ENCODE measurements around the gene ACTA2.

ACTA2 gene

DNA sequence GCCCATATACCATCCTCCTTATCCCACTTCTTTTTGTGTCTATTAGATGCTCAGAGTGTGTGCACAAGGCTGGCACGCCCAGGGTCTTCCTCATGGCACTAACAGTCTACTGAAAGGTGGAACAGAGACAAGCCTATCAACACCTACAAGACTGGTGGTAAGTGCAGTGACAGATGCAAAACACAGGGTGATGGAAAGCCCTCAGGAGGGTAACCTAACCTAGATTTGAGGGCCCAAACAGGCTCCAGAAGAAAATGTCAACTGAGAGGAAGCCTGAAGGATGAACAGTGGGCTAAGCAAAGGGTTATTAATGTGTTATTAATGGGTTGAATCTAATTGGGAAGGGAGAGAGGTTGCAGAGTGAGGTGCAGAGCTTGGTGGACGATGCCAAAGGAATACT is 36.9 kb upstream of the ACTA2 start:
- DNase-seq, result no peak
- Mint-ChIP-seq H3K9me3 (peaks cover 11% of the 10 kb centered on the region), H3K27ac (peak overlapping the region; percentile 73), H3K27me3 (peaks cover 5% of the 10 kb centered on the region), H3K4me3 (peak overlapping the region; percentile 17), H3K4me1 (peaks cover 76% of the 10 kb centered on the region), H3K36me3 (peaks cover 29% of the 10 kb centered on the region)
- CTCF ChIA-PET, result interaction anchor here (0.5 to 5.2 kb wide), 5 partner anchors 18 to 381 kb away, joined by 3 to 30 read pairs (median 3); no protein-coding TSS in a partner anchor

DNA sequence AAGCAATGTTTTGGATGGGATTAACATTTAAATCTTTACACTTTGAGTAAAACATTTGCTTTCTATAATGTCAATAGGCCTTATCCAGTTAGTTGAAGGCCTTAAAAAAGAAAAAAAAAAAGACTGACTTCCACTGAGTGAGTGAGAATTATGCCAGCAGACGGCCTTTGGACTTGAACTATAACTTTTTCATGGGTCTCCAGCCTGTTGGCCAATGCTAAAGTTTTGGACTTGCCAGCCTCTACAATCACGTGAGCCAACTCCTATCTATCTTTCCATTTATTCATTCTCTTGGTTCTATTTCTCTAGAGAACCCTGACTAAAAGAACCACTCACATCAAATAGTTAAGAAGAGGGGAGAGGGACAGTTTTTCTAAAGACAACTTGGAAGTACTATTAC is 35.3 kb upstream of the ACTA2 start:
- Mint-ChIP-seq H3K4me1 (peaks cover 70% of the 10 kb centered on the region), H3K9me3 (peaks cover 11% of the 10 kb centered on the region), H3K27ac (peak overlapping the region; percentile 76), H3K36me3 (peaks cover 29% of the 10 kb centered on the region), H3K4me3 (no peak overlapping the region), H3K27me3 (peaks cover 5% of the 10 kb centered on the region)
- CTCF ChIA-PET, result interaction anchor here (0.9 to 2.0 kb wide), 8 partner anchors 13 to 219 kb away, joined by 3 to 19 read pairs (median 4); partner anchors contain the start of gene CH25H
- DNase-seq, result no peak

DNA sequence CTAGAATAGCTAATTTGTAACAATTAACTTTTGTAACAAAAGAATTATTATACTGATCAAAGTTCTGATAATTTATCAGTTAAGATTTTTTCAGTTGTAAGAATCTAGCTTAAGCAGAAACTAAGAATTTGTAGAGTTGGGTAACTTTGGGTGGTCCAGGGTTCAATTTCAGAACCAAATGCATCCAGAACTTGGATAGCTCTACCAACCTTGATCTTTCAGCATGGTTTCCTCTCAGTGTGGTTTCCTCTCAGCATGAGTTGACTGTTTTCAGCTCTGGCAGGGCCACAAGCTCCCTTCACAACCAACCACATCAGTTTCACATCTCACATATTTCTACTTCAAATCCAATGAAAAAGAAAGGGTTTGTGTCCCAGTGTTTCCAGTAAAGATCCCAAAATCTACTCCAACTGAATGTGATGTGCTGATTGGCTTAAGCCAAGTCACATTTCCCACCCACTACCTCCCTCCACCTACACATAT is 34.7 kb upstream of the ACTA2 start:
- DNase-seq, result peak; percentile 59
- Mint-ChIP-seq H3K27ac (peak overlapping the region; percentile 76), H3K36me3 (peaks cover 28% of the 10 kb centered on the region), H3K4me3 (no peak overlapping the region), H3K4me1 (peaks cover 67% of the 10 kb centered on the region), H3K27me3 (peaks cover 5% of the 10 kb centered on the region), H3K9me3 (peaks cover 11% of the 10 kb centered on the region)
- CTCF ChIA-PET, result interaction anchor here (0.8 to 2.0 kb wide), 11 partner anchors 11 to 220 kb away, joined by 3 to 19 read pairs (median 4); partner anchors contain the start of gene CH25H

DNA sequence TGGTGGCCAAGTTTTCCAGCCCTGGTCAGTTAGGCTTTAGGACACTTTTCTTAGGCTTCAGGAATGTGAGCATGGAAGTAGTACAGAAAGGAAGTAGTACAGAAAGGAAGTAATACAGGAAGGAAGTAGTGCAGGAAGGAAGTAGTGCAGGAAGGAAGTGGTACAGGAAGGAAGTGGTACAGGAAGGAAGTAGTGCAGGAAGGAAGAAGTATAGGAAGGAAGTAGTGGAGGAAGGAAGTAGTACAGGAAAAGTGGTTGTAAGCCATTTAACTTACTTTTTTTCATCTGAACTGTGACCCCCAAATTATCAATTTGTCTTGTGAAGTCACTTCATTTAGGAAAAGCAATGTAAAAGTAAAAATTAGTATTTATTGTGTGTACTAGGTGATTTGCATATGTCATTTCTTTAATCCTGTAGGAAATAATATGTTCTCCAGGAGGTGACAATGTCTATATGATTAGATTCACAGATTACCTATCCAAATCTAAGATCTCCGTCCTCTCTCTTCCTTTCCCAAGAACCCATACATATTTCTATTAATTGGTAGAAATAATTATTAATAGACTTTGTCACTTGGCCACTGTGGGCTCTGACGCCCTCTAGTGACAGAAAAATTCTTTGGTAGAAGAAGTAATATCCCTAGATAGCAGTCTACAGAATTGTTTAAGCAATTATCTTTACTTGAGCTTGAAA is 34.1 kb upstream of the ACTA2 start:
- DNase-seq, result no peak
- H3K4me1 Mint-ChIP-seq, result peaks cover 61% of the 10 kb centered on the region
- peaks cover 5% of the 10 kb centered on the region for H3K27me3 Mint-ChIP-seq
- H3K36me3 Mint-ChIP-seq, result peaks cover 24% of the 10 kb centered on the region
- peak overlapping the region; percentile 56 for H3K27ac Mint-ChIP-seq
- no peak overlapping the region for H3K4me3 Mint-ChIP-seq
- peaks cover 11% of the 10 kb centered on the region for H3K9me3 Mint-ChIP-seq
- CTCF ChIA-PET, result interaction anchor here (0.8 to 2.0 kb wide), 12 partner anchors 11 to 220 kb away, joined by 3 to 19 read pairs (median 4); partner anchors contain the start of gene CH25H

DNA sequence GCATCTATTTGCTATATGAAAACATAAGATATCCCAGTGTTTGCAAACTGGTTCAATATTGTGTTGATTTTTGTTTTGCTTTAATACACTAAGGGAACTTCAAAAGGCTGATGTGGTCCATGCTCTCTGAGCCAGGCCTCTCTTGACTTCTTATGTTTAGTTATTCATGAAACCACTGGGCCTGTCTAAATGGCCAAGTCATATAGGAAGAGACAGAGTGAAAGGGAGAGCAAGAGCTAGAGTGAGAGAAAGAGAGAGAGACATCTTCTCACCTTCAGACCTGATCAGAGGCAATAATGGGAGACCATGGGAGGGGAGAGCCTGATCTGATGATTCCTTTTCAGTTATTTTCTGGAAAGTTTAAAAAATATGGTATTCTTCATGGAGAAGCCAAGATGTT is 32.0 kb upstream of the ACTA2 start:
- H3K36me3 Mint-ChIP-seq, result peaks cover 18% of the 10 kb centered on the region
- H3K27me3 Mint-ChIP-seq, result no peaks in the 10 kb centered on the region
- peaks cover 11% of the 10 kb centered on the region for H3K9me3 Mint-ChIP-seq
- H3K27ac Mint-ChIP-seq, result no peak overlapping the region
- CTCF ChIA-PET, result no interaction called here
- peaks cover 49% of the 10 kb centered on the region for H3K4me1 Mint-ChIP-seq
- no peak overlapping the region for H3K4me3 Mint-ChIP-seq
- no peak for DNase-seq

DNA sequence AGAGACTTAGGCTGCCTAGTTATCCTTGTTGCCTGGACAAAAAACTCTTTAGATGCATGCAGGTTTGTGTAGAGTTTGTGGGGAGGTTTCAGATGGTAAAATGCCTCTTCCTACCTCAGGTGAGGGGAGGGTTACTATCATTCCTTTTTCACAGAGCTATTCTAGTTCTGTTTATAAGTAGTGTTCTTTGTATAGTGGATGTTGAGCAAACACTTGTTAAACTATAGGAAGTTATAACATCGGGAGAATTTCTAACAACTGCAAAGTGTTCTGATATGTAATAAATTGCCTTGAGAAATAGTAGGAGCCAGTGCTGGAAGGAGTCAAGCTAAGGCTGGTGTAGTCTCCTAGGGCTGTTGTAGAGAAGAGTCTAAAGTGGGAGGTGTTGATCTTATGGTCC is 31.4 kb upstream of the ACTA2 start:
- CTCF ChIA-PET, result no interaction called here
- Mint-ChIP-seq H3K27ac (no peak overlapping the region), H3K27me3 (peaks cover 4% of the 10 kb centered on the region), H3K36me3 (peaks cover 18% of the 10 kb centered on the region), H3K4me3 (no peak overlapping the region), H3K9me3 (peaks cover 11% of the 10 kb centered on the region), H3K4me1 (peaks cover 48% of the 10 kb centered on the region)
- DNase-seq, result no peak

DNA sequence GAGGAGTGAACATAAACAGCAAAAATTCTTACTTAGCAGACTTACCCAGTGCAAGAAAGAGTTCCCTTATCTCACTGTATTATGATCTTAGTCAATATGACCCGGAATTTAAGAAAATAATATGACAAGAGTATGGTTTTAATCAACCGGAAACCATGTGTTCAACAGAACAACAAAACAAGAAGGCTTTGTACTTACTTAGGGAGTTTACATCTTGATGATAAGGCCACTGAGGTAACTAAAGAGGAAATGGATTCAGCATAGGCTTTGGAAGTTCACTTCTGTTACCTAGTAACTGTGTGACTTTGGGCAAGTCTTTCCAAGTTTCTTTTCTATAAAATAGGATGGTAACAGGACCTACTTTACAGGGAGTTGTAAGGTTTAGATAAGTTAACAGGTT is 30.6 kb upstream of the ACTA2 start:
- CTCF ChIA-PET, result interaction anchor here (1.3 kb wide), 1 partner anchor 18 kb away, joined by 3 read pairs; no protein-coding TSS in a partner anchor
- Mint-ChIP-seq H3K27me3 (peaks cover 4% of the 10 kb centered on the region), H3K27ac (no peak overlapping the region)

DNA sequence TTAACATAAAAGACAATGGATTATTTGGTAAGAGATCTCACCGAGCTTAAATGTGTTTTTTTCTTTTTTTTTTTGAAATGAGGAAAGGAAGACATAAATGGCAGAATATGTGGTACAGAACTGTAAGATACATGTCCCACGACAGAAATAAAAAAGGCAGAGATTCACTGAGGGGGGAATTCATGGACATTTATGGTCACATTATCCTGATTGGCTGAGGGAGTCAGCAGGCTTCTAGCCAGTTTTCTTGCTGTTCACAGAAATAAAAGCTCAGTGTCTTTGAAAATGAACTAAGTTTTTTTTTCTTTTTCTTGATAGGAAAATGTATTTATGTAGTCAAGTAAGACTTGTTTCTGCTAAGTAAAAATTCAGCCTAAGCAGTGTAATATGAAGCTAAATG is 29.8 kb upstream of the ACTA2 start:
- no peak overlapping the region for H3K27ac Mint-ChIP-seq
- peaks cover 11% of the 10 kb centered on the region for H3K36me3 Mint-ChIP-seq
- CTCF ChIA-PET, result interaction anchor here (0.9 to 1.3 kb wide), 2 partner anchors 19 to 235 kb away, joined by 3 read pairs; no protein-coding TSS in a partner anchor
- H3K9me3 Mint-ChIP-seq, result peaks cover 7% of the 10 kb centered on the region
- H3K4me1 Mint-ChIP-seq, result peaks cover 33% of the 10 kb centered on the region
- H3K27me3 Mint-ChIP-seq, result peaks cover 4% of the 10 kb centered on the region
- no peak for DNase-seq
- no peak overlapping the region for H3K4me3 Mint-ChIP-seq

More for the DNA sequence above, 30.6 kb upstream of the ACTA2 start:
- peaks cover 11% of the 10 kb centered on the region for H3K9me3 Mint-ChIP-seq
- H3K4me3 Mint-ChIP-seq, result no peak overlapping the region
- H3K4me1 Mint-ChIP-seq, result peaks cover 41% of the 10 kb centered on the region
- DNase-seq, result no peak
- H3K36me3 Mint-ChIP-seq, result peaks cover 18% of the 10 kb centered on the region

DNA sequence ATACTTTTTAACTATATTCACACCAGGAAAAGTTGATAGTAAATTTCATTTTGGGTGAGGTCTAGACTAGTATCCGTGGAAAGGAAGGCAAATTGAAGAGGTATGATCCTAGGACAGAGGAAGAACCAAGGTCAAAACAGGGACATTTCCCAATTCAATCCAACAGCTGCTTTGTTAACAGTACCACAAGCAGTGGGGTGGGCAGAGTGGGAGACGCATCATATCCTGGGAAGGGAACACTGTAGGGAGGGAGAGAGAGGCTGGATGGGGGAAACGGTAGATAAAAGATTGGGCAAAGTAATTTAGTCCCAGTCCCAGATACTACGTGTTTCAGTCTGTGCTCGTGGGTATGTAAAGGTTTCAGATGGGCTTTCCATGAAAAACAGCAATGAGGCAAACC is 28.9 kb upstream of the ACTA2 start:
- Mint-ChIP-seq H3K4me1 (peaks cover 25% of the 10 kb centered on the region), H3K4me3 (no peak overlapping the region), H3K36me3 (peaks cover 9% of the 10 kb centered on the region), H3K9me3 (peaks cover 4% of the 10 kb centered on the region), H3K27ac (no peak overlapping the region), H3K27me3 (peaks cover 4% of the 10 kb centered on the region)
- no peak for DNase-seq
- CTCF ChIA-PET, result no interaction called here

DNA sequence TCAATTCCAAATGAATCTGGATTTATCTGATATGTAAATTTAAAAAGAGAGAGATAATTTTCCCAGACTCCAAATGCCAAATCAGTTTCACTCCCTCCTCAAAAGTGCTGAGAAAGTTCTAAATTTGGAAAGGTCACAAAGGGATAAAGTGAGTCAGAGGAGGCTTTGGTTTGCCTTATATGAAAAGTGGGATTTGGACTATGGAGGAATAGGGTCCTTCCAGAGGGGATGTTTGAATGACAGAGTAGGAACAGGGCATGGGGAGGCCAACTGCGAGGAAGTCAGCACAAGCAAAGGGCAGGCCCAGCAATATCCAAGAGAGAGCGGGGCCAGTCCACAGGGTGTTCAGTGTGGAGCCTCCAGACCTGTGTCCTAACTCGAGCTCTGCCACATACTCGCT is 28.2 kb upstream of the ACTA2 start:
- H3K4me3 Mint-ChIP-seq, result no peak overlapping the region
- H3K9me3 Mint-ChIP-seq, result no peaks in the 10 kb centered on the region
- H3K27me3 Mint-ChIP-seq, result peaks cover 4% of the 10 kb centered on the region
- no peak for DNase-seq
- peaks cover 4% of the 10 kb centered on the region for H3K36me3 Mint-ChIP-seq
- H3K27ac Mint-ChIP-seq, result no peak overlapping the region
- peaks cover 23% of the 10 kb centered on the region for H3K4me1 Mint-ChIP-seq
- CTCF ChIA-PET, result interaction anchor here (1.1 kb wide), 1 partner anchor 43 kb away, joined by 3 read pairs; no protein-coding TSS in a partner anchor

DNA sequence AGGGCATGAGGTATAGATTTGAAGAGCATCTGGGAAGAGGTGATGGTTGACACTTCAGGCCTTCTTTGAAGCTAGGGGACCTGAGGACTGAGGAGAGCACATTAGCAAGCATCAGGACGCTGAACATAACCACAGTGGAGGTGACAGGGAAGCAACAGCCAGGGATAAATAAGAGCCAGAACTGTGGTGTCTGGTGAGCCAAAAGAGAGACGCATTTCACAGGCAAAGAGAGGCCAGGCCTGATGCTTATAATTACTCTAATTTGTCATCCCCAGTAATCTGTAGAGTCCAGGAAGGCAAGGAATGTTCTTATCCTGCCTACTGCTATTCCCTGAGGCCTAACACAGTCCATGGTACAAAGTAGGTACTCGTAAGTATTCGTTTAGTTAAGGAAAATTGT is 27.7 kb upstream of the ACTA2 start:
- CTCF ChIA-PET, result interaction anchor here (1.1 kb wide), 1 partner anchor 43 kb away, joined by 3 read pairs; no protein-coding TSS in a partner anchor
- H3K27me3 Mint-ChIP-seq, result peaks cover 4% of the 10 kb centered on the region
- H3K36me3 Mint-ChIP-seq, result peaks cover 4% of the 10 kb centered on the region
- no peak for DNase-seq
- peaks cover 25% of the 10 kb centered on the region for H3K4me1 Mint-ChIP-seq
- no peak overlapping the region for H3K27ac Mint-ChIP-seq
- no peaks in the 10 kb centered on the region for H3K9me3 Mint-ChIP-seq
- no peak overlapping the region for H3K4me3 Mint-ChIP-seq

DNA sequence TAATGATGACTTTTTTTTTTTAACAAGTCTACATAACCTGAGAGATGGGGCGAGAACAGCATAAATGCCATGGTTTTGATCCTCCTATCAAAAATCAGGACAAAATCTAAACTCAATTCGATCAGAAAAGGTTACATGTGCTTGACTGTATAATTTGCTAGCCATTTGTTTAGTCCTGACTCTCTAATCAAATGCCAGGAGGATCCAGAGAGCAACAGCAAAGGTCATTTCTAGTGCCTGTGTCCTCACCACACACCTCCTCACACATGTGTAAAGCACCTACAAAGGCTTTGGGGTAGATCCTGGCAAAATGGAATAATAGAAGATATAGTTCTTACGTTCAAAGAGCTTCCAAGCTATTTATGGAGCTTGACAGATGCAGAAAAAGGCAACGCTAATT is 27.0 kb upstream of the ACTA2 start:
- Mint-ChIP-seq H3K9me3 (no peaks in the 10 kb centered on the region), H3K27me3 (peaks cover 4% of the 10 kb centered on the region), H3K27ac (no peak overlapping the region), H3K4me3 (no peak overlapping the region), H3K4me1 (peaks cover 29% of the 10 kb centered on the region), H3K36me3 (peaks cover 8% of the 10 kb centered on the region)
- CTCF ChIA-PET, result interaction anchor here (1.1 kb wide), 1 partner anchor 42 kb away, joined by 3 read pairs; no protein-coding TSS in a partner anchor
- DNase-seq, result no peak

DNA sequence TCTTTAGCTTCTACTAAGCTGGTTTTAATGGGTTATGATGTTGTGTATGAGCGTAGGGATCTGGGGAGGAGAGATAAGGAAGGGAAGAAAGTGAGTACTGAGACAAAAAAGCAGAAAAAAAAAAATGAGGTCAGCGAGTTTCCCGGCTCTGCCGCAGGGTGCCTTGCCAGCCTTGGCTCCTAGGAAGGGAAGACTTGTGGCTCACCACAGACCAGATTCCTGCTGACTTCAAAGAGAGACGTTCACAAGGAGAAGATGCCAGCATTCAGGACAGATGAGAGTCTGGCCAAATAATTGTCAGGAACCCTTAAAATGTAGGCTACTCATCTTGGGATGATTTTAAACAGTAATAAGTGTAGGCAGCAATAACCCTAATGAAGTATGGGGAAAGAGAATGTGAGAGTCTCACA is 26.6 kb upstream of the ACTA2 start:
- CTCF ChIA-PET, result no interaction called here
- peaks cover 4% of the 10 kb centered on the region for H3K27me3 Mint-ChIP-seq
- H3K27ac Mint-ChIP-seq, result no peak overlapping the region
- H3K9me3 Mint-ChIP-seq, result no peaks in the 10 kb centered on the region
- no peak overlapping the region for H3K4me3 Mint-ChIP-seq
- DNase-seq, result no peak
- H3K4me1 Mint-ChIP-seq, result peaks cover 30% of the 10 kb centered on the region
- H3K36me3 Mint-ChIP-seq, result peaks cover 6% of the 10 kb centered on the region

DNA sequence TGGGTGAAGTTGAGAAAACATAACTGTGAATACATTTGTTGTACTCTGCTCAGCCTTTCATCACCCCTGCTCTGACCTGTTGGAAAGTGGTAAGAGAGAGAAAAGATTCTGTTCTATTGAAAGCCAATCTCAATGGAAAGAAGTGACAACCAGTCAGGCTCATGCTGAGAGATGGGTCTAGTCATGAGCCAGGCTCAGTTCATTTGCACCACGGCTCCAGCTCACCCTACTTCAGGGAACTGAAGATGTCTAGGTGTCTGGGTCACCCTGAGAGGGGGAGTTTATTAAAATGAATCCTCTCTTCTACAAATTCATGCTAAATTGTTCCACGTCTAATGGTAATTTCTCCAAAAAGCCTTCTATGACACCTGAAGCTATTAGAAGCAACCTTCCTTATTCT is 25.9 kb upstream of the ACTA2 start:
- Mint-ChIP-seq H3K27ac (no peak overlapping the region), H3K4me3 (no peak overlapping the region), H3K9me3 (no peaks in the 10 kb centered on the region), H3K4me1 (peaks cover 30% of the 10 kb centered on the region), H3K27me3 (peaks cover 4% of the 10 kb centered on the region), H3K36me3 (peaks cover 7% of the 10 kb centered on the region)
- CTCF ChIA-PET, result no interaction called here
- no peak for DNase-seq

DNA sequence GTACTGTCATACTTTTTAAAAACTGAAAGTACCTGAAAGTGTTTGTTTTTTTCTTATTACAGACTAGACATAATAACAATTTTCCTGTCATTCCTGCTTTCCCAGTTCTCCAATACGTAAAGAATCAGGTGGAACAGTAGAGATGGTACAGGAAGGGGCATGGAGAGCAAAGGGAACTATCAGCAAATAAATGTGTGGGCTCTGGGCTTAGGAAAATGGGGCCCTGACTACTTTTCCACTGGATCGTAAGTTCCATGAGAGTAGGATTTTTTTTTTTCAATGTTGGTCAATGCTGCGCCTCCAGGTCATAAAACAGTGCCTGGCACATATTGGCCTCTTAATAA is 22.8 kb upstream of the ACTA2 start:
- Mint-ChIP-seq H3K4me3 (peak overlapping the region; percentile 90), H3K36me3 (peaks cover 6% of the 10 kb centered on the region), H3K27ac (peak overlapping the region; percentile 93), H3K9me3 (no peaks in the 10 kb centered on the region), H3K27me3 (peaks cover 4% of the 10 kb centered on the region), H3K4me1 (peaks cover 29% of the 10 kb centered on the region)
- CTCF ChIA-PET, result interaction anchor here (1.5 kb wide), 1 partner anchor 41 kb away, joined by 5 read pairs; no protein-coding TSS in a partner anchor
- DNase-seq, result no peak
